HepG2 (cell line): ENCODE results near the gene SP5. TPM values are rescaled to one million over a fixed set of nuclear protein-coding genes. Genes with fewer than 3 reads are reported as not detected.
A peak's percentile ranks its signal among the peaks of the same experiment; 100 is the strongest.

Source experiments
- FOXO1 ChIP-seq: sonication (generic); formaldehyde crosslinking; IDR thresholded peaks from 2 replicates; pipeline ENCODE4 v1.4.0; 2020; ENCODE audit warnings: missing genetic modification reagents
- IRX3 ChIP-seq: sonication (generic); formaldehyde crosslinking; IDR thresholded peaks from 2 replicates; pipeline ENCODE4 v1.8.1; 2023; ENCODE audit warnings: mild to moderate bottlenecking, low read depth, missing genetic modification reagents, borderline replicate concordance
- MIXL1 ChIP-seq: IDR thresholded peaks from 2 replicates; pipeline ENCODE4 v1.6.1; 2016
- REST ChIP-seq, 2 experiments: IDR thresholded peaks; 2 replicates each; pipeline ENCODE4 v1.6.1; 2011 to 2012; ENCODE audit warnings: low read length in 2 of 2, borderline replicate concordance in 1 of 2, low read depth in 1 of 2, mild to moderate bottlenecking in 1 of 2, moderate library complexity in 1 of 2
- ZFP36L1 ChIP-seq: sonication (generic); formaldehyde crosslinking; IDR thresholded peaks from 2 replicates; pipeline ENCODE4 v1.8.0; 2022; ENCODE audit warnings: mild to moderate bottlenecking, missing genetic modification reagents, moderate library complexity
- ZNF552 ChIP-seq: sonication (generic); formaldehyde crosslinking; IDR thresholded peaks from 2 replicates; pipeline ENCODE4 v1.9.0; 2022; ENCODE audit warnings: missing genetic modification reagents, mild to moderate bottlenecking, borderline replicate concordance
- ZNF557 ChIP-seq: sonication (generic); formaldehyde crosslinking; IDR thresholded peaks from 2 replicates; pipeline ENCODE4 v1.4.0; 2020; ENCODE audit warnings: missing genetic modification reagents
- polyA plus RNA-seq, 8 experiments: library from polyadenylated mRNA; depleted of rRNA in 3 of 8; stranded (reverse) in 7 of 8; unstranded in 1 of 8; fragments of >200 nt; fragmentation: Illumina TruSeq in 4 of 8; extraction: Trizol in 4 of 8; gene quantifications; 2 replicates each; pipeline versions ENCODE4 v1.2.1 to v1.2.3, GENCODE V29; 2011 to 2016; ENCODE audit warnings: low read depth in 4 of 8, missing spikeins in 1 of 8, mixed read lengths in 1 of 8; ENCODE audit not compliant: insufficient read depth in 1 of 8
- total RNA-seq, 5 experiments: library from RNA; depleted of rRNA; stranded (reverse); fragments of >200 nt; fragmentation: Illumina TruSeq; extraction: Trizol; gene quantifications; 2 replicates each; pipeline ENCODE4 v1.2.3, GENCODE V29; 2016; ENCODE audit warnings: low read depth in 1 of 5
- TF ChIP-seq, protein P1 (sequence below), 2 experiments: sonication (generic) in 1 of 2; formaldehyde crosslinking in 1 of 2; IDR thresholded peaks; 2 replicates each; pipeline versions ENCODE4 v1.6.1 to v1.9.0; 2014 to 2022; ENCODE audit warnings: antibody characterized with exemption in 1 of 2, borderline replicate concordance in 1 of 2, inconsistent platforms in 1 of 2, low read depth in 1 of 2, missing genetic modification reagents in 1 of 2
- TF ChIP-seq, protein P2 (sequence below): sonication (generic); formaldehyde crosslinking; IDR thresholded peaks from 2 replicates; pipeline ENCODE4 v1.4.0; 2020; ENCODE audit warnings: missing genetic modification reagents
- TF ChIP-seq, protein P3 (sequence below): sonication (generic); formaldehyde crosslinking; IDR thresholded peaks from 2 replicates; pipeline ENCODE4 v1.4.0; 2020; ENCODE audit warnings: mild to moderate bottlenecking, missing genetic modification reagents
- TF ChIP-seq, protein P4 (sequence below): sonication (generic); formaldehyde crosslinking; conservative IDR thresholded peaks from 2 replicates; pipeline ENCODE4 v1.8.0; 2022; ENCODE audit warnings: mild to moderate bottlenecking, moderate library complexity, missing genetic modification reagents

SP5 gene
- total and polyA plus RNA-seq, 2 of the 13 experiments (the other 11 are each of a cell fraction or from before 2014, with no cell fraction given): 50.8 to 119 TPM

DNA sequence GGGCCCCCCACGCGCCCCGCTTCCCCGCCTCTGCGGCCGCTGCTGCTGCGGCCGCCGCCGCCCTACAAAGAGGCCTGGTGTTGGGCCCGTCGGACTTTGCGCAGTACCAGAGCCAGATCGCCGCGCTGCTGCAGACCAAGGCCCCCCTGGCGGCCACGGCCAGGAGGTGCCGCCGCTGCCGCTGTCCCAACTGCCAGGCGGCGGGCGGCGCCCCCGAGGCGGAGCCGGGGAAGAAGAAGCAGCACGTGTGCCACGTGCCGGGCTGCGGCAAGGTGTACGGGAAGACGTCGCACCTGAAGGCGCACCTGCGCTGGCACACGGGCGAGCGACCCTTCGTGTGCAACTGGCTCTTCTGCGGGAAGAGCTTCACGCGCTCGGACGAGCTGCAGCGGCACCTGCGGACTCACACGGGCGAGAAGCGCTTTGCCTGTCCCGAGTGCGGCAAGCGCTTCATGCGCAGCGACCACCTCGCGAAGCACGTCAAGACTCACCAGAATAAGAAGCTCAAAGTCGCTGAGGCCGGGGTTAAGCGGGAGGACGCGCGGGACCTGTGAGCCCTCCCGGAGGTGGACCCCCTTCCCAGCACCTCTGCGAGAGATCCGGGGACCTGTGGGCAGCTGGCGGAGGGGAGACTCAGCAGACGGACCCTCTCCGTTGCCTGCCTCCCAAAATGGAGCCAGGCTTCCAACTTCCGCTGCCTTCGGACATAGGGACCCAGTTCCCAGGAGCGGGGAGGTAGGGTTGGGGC is 1.9 kb downstream of the SP5 start (continued):
- TF ChIP-seq, protein P1, sequence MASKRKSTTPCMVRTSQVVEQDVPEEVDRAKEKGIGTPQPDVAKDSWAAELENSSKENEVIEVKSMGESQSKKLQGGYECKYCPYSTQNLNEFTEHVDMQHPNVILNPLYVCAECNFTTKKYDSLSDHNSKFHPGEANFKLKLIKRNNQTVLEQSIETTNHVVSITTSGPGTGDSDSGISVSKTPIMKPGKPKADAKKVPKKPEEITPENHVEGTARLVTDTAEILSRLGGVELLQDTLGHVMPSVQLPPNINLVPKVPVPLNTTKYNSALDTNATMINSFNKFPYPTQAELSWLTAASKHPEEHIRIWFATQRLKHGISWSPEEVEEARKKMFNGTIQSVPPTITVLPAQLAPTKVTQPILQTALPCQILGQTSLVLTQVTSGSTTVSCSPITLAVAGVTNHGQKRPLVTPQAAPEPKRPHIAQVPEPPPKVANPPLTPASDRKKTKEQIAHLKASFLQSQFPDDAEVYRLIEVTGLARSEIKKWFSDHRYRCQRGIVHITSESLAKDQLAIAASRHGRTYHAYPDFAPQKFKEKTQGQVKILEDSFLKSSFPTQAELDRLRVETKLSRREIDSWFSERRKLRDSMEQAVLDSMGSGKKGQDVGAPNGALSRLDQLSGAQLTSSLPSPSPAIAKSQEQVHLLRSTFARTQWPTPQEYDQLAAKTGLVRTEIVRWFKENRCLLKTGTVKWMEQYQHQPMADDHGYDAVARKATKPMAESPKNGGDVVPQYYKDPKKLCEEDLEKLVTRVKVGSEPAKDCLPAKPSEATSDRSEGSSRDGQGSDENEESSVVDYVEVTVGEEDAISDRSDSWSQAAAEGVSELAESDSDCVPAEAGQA (IDR thresholded peaks at IDR 0.05; ENCODE audit: low read depth): no peak
- TF ChIP-seq, protein P1 (CRISPR knock-in tag; IDR thresholded peaks at IDR 0.05; ENCODE audit: borderline replicate concordance): no peak
- TF ChIP-seq, protein P2, sequence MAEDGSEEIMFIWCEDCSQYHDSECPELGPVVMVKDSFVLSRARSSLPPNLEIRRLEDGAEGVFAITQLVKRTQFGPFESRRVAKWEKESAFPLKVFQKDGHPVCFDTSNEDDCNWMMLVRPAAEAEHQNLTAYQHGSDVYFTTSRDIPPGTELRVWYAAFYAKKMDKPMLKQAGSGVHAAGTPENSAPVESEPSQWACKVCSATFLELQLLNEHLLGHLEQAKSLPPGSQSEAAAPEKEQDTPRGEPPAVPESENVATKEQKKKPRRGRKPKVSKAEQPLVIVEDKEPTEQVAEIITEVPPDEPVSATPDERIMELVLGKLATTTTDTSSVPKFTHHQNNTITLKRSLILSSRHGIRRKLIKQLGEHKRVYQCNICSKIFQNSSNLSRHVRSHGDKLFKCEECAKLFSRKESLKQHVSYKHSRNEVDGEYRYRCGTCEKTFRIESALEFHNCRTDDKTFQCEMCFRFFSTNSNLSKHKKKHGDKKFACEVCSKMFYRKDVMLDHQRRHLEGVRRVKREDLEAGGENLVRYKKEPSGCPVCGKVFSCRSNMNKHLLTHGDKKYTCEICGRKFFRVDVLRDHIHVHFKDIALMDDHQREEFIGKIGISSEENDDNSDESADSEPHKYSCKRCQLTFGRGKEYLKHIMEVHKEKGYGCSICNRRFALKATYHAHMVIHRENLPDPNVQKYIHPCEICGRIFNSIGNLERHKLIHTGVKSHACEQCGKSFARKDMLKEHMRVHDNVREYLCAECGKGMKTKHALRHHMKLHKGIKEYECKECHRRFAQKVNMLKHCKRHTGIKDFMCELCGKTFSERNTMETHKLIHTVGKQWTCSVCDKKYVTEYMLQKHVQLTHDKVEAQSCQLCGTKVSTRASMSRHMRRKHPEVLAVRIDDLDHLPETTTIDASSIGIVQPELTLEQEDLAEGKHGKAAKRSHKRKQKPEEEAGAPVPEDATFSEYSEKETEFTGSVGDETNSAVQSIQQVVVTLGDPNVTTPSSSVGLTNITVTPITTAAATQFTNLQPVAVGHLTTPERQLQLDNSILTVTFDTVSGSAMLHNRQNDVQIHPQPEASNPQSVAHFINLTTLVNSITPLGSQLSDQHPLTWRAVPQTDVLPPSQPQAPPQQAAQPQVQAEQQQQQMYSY (CRISPR knock-in tag): 0 out of 2 replicates have a peak, but pooled peaks have one; percentile 37
- no peak for TF ChIP-seq IRX3 (CRISPR knock-in tag)
- TF ChIP-seq REST (IDR thresholded peaks at IDR 0.05; ENCODE audit: borderline replicate concordance in 1 of 2, low read depth in 1 of 2, low read length in 2 of 2): 0 out of 4 replicates have a peak, but pooled peaks of 1 of the 2 experiments have one; percentile 46
- no peak; the same call in 1 of the 2 replicates for TF ChIP-seq FOXO1 (CRISPR knock-in tag)
- TF ChIP-seq, protein P3, sequence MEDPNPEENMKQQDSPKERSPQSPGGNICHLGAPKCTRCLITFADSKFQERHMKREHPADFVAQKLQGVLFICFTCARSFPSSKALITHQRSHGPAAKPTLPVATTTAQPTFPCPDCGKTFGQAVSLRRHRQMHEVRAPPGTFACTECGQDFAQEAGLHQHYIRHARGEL (CRISPR knock-in tag): no peak
- peak; percentile 95 for TF ChIP-seq ZFP36L1 (CRISPR knock-in tag)
- peak; percentile 62; the same call in 1 of the 2 replicates for TF ChIP-seq ZNF557 (CRISPR knock-in tag)
- peak; percentile 92; the same call in 1 of the 2 replicates for TF ChIP-seq ZNF552 (CRISPR knock-in tag)
- TF ChIP-seq MIXL1 (CRISPR knock-in tag): no peak
- TF ChIP-seq, protein P4, sequence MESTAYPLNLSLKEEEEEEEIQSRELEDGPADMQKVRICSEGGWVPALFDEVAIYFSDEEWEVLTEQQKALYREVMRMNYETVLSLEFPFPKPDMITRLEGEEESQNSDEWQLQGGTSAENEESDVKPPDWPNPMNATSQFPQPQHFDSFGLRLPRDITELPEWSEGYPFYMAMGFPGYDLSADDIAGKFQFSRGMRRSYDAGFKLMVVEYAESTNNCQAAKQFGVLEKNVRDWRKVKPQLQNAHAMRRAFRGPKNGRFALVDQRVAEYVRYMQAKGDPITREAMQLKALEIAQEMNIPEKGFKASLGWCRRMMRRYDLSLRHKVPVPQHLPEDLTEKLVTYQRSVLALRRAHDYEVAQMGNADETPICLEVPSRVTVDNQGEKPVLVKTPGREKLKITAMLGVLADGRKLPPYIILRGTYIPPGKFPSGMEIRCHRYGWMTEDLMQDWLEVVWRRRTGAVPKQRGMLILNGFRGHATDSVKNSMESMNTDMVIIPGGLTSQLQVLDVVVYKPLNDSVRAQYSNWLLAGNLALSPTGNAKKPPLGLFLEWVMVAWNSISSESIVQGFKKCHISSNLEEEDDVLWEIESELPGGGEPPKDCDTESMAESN: peak; percentile 67; the same call in 1 of the 2 replicates
